ENCODE measurements around the gene MB21D2. TPM values are rescaled to one million over a fixed set of nuclear protein-coding genes. Genes with fewer than 3 reads are reported as not detected.

MB21D2 gene
- total RNA-seq, 1 experiment from 2014 or later: 26.0 TPM

GRCh38 chr3:192866804-192867203 lies 50.9 kb downstream of the MB21D2 start:
- H4K20me1 ChIP-seq (ENCODE audit: low read length): no peaks in the 10 kb centered on the region; the same call in 1 of the 2 replicates
- no peak overlapping the region for H3K27ac ChIP-seq (ENCODE audit: low read length)
- POLR2A ChIA-PET (ENCODE audit: unreplicated experiment): no interaction called here
- DNase-seq (no peak), ATAC-seq (no peak)
- intact Hi-C loops (cut with micrococcal nuclease): no loop called here
- H3F3A ChIP-seq (ENCODE audit: low read length, unreplicated experiment): no peaks in the 10 kb centered on the region
- peaks cover 16% of the 10 kb centered on the region for H3K4me1 ChIP-seq (ENCODE audit: insufficient read depth, low read length)
- 0 out of 2 replicates have a peak, but pooled peaks cover 7% of the 10 kb centered on the region for H3K36me3 ChIP-seq (ENCODE audit: low read depth, low read length)
- H3K4me2 ChIP-seq (ENCODE audit: low read length): no peak overlapping the region
- CTCF ChIA-PET: no interaction called here
- H3K9me3 ChIP-seq (ENCODE audit: low read length): no peaks in the 10 kb centered on the region
- H2AFZ ChIP-seq (ENCODE audit: low read length): no peak overlapping the region
- H3K9ac ChIP-seq (ENCODE audit: low read length): no peak overlapping the region
- no peak overlapping the region for H3K4me3 ChIP-seq (ENCODE audit: low read length)
- H3K27me3 ChIP-seq (ENCODE audit: low read length): no peaks in the 10 kb centered on the region
- H3K79me2 ChIP-seq (ENCODE audit: low read length): peaks cover 100% of the 10 kb centered on the region
- no TSS peak for BruUV-seq (replicated peaks)
- TF ChIP-seq EZH2phosphoT487 (IDR thresholded peaks at IDR 0.05; ENCODE audit: borderline replicate concordance, low read length): no peak
- no peak for TF ChIP-seq EZH2 (IDR thresholded peaks at IDR 0.05; ENCODE audit: low read length, unreplicated experiment)
- no peak for TF ChIP-seq CTCF (conservative IDR thresholded peaks at IDR 0.05; ENCODE audit: low read depth, low read length)
- H3K9me2 ChIP-seq (replicated peaks; ENCODE audit: low read length): no peaks in the 10 kb centered on the region

GRCh38 chr3:192864941-192865340 lies 52.7 kb downstream of the MB21D2 start:
- H3K9ac ChIP-seq (ENCODE audit: low read length): no peak overlapping the region
- H2AFZ ChIP-seq (ENCODE audit: low read length): no peak overlapping the region
- no peak overlapping the region for H3K27ac ChIP-seq (ENCODE audit: low read length)
- no peak overlapping the region for H3K4me2 ChIP-seq (ENCODE audit: low read length)
- no peaks in the 10 kb centered on the region for H3F3A ChIP-seq (ENCODE audit: low read length, unreplicated experiment)
- ATAC-seq (no peak), DNase-seq (no peak)
- TF ChIP-seq EZH2phosphoT487 (IDR thresholded peaks at IDR 0.05; ENCODE audit: borderline replicate concordance, low read length): no peak
- no peak for TF ChIP-seq CTCF (conservative IDR thresholded peaks at IDR 0.05; ENCODE audit: low read depth, low read length)
- no peak for TF ChIP-seq EZH2 (IDR thresholded peaks at IDR 0.05; ENCODE audit: low read length, unreplicated experiment)
- H3K27me3 ChIP-seq (ENCODE audit: low read length): no peaks in the 10 kb centered on the region
- H3K4me3 ChIP-seq (ENCODE audit: low read length): no peak overlapping the region
- H4K20me1 ChIP-seq (ENCODE audit: low read length): peaks cover 10% of the 10 kb centered on the region; the same call in 1 of the 2 replicates
- H3K79me2 ChIP-seq (ENCODE audit: low read length): peaks cover 98% of the 10 kb centered on the region
- H3K9me3 ChIP-seq (ENCODE audit: low read length): no peaks in the 10 kb centered on the region
- H3K36me3 ChIP-seq (ENCODE audit: low read depth, low read length): 0 out of 2 replicates have a peak, but pooled peaks cover 7% of the 10 kb centered on the region
- POLR2A ChIA-PET (ENCODE audit: unreplicated experiment): no interaction called here
- no TSS peak for BruUV-seq (replicated peaks)
- peaks cover 12% of the 10 kb centered on the region for H3K4me1 ChIP-seq (ENCODE audit: insufficient read depth, low read length)
- intact Hi-C loops (cut with micrococcal nuclease): no loop called here
- H3K9me2 ChIP-seq (replicated peaks; ENCODE audit: low read length): no peaks in the 10 kb centered on the region
- CTCF ChIA-PET: no interaction called here

GRCh38 chr3:192863091-192863420 lies 54.6 kb downstream of the MB21D2 start:
- Histone ChIP-seq H3K27me3 (ENCODE audit: low read length) (no peaks in the 10 kb centered on the region), H3K9me2 (replicated peaks; ENCODE audit: low read length) (no peaks in the 10 kb centered on the region), H3K4me2 (ENCODE audit: low read length) (no peak overlapping the region), H3K9me3 (ENCODE audit: low read length) (no peaks in the 10 kb centered on the region), H3K4me1 (ENCODE audit: insufficient read depth, low read length) (0 out of 2 replicates have a peak, but pooled peaks cover 4% of the 10 kb centered on the region), H3K4me3 (ENCODE audit: low read length) (no peak overlapping the region), H2AFZ (ENCODE audit: low read length) (no peak overlapping the region), H3F3A (ENCODE audit: low read length, unreplicated experiment) (no peaks in the 10 kb centered on the region), H4K20me1 (ENCODE audit: low read length) (peaks cover 15% of the 10 kb centered on the region), H3K36me3 (ENCODE audit: low read depth, low read length) (0 out of 2 replicates have a peak, but pooled peaks cover 7% of the 10 kb centered on the region), H3K9ac (ENCODE audit: low read length) (no peak overlapping the region), H3K27ac (ENCODE audit: low read length) (no peak overlapping the region), H3K79me2 (ENCODE audit: low read length) (peaks cover 98% of the 10 kb centered on the region)
- intact Hi-C loops (cut with micrococcal nuclease): no loop called here
- ChIA-PET POLR2A (ENCODE audit: unreplicated experiment) (no interaction called here), CTCF (no interaction called here)
- no TSS peak for BruUV-seq (replicated peaks)
- TF ChIP-seq EZH2phosphoT487 (IDR thresholded peaks at IDR 0.05; ENCODE audit: borderline replicate concordance, low read length): no peak
- no peak for TF ChIP-seq EZH2 (IDR thresholded peaks at IDR 0.05; ENCODE audit: low read length, unreplicated experiment)
- TF ChIP-seq CTCF (conservative IDR thresholded peaks at IDR 0.05; ENCODE audit: low read depth, low read length): no peak
- DNase-seq (no peak), ATAC-seq (no peak)
